HG03571 (cell line): ENCODE measurements around the gene OR8J3.
"Not testable (repeated sequence)": the region's sequence is repeated elsewhere in the genome, so short reads cannot be mapped to it uniquely, and the experiment has no call there.

ENCODE experiments used
- ATAC-seq: cut with Tn5 transposase; IDR thresholded peaks from one replicate; pipeline ENCODE4 v1.9.1; 2021; ENCODE audit not compliant: unreplicated experiment

Gene OR8J3

DNA sequence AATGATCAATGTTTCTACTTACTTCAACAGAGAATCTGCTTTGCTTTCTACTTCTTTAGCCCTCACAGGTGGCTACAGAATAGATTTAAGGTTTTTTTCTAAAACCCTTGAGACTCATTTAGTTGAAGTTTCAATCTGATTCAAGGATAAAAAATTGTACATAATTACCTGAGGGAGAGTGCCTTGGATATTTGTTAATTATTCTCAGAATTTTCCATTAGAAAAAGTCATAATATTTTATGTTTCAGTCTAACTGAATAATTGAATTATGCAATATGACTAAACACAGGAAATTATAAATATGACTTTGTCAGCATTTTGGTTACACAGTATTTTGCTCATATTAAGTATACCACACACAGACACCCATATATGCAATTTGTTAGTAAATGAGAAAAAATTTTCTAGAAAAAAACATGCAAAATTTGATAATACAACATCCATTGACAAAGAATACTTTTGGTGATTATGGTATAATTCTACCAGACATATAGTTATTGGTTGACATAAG is at the start of gene OR8J3:
OR8J3 (minus strand) TSS at position 51 of the 511 bp plus-strand sequence. CDS start 2,483 bp downstream, outside the sequence.
- no peak for ATAC-seq

- ATAC-seq = no peak
Observed at GRCh38 chr11:56188602-56189001, 48.6 kb upstream of the OR8J3 start.

- ATAC-seq = no peak
Observed at GRCh38 chr11:56183459-56183858, 43.5 kb upstream of the OR8J3 start.

DNA sequence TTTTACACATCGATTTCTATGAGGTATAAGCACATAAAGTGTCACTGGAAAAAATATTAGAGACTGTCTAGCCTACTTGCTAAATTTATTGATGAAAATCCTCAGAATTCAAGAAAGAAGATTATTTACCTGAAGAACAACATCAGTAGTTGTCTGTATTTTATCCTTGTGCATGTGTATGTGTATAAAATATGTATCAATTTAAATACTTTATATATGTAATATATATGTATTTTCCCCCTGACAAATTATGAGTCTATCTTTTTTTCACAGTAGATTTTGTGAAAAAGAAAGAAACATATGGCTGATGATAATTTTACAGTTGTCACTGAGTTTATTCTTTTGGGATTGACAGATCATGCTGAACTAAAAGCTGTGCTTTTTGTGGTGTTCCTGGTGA is 36.3 kb upstream of the OR8J3 start, which contains the start of gene OR5J2:
OR5J2 (plus strand) TSS at position 301 of the 400 bp plus-strand sequence; CDS start at position 301, 0 bp downstream.
- no peak for ATAC-seq

- no peak for ATAC-seq
Observed at GRCh38 chr11:56172256-56172830, 32.3 kb upstream of the OR8J3 start.

DNA sequence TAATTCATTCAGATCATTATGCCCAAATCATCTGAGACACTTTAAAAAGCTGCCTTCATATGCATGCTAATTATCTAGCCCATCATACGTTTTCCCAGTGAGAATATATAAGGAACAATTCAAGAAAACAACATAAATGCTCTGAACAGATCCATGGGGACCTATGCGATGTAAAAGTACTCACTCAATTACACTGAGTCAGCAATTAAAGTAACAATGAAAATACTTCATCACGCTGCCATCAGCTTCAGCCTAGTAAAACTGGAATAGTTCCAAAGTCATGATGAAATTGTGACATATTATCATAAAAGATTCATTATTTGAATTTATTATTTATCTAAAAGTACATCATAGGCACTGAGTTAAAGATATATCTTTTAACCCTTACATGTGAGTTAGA is 23.8 kb upstream of the OR8J3 start:
- no peak for ATAC-seq

DNA sequence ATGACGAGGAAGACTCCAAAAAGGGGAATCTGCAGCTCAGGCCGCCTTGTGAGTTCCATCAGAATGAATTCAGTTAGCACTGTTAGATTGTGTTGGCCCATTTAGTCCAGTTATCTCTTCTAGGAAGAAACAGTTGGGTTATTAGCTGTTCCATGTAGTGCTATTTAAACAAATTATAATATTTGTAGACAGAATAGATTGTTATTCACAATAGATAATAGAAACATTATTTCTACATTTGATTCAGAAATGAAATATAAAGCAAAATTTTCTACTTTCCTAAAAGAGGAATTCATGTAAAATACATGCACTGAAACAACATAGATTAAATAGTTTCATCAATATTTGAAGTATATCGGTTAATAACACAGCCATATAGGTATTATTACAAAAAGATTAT is 20.2 kb upstream of the OR8J3 start, which contains the start of gene OR8K5:
OR8K5 (minus strand) TSS at position 101 of the 400 bp plus-strand sequence; CDS start at position 101, 0 bp downstream.
- ATAC-seq = no peak

DNA sequence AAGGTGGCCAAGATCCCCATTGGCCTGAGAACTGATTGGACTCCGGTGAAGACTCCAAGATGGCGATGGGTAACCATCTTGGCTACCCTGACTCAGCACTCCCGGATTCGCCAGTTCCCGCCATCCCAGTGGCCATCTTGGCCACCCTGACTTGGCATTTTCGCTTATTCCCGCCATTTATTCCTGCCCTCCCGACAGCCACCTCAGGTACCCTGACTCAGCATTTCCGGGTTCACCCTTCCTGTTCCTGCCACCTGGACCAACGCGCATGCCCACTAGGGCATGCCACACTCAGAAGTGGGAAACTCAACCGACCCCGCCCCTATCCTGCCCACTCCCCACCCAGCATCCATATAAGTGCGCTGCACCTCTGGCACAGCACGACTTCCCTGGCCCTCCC is 12.3 kb upstream of the OR8J3 start:
- no peak for ATAC-seq

DNA sequence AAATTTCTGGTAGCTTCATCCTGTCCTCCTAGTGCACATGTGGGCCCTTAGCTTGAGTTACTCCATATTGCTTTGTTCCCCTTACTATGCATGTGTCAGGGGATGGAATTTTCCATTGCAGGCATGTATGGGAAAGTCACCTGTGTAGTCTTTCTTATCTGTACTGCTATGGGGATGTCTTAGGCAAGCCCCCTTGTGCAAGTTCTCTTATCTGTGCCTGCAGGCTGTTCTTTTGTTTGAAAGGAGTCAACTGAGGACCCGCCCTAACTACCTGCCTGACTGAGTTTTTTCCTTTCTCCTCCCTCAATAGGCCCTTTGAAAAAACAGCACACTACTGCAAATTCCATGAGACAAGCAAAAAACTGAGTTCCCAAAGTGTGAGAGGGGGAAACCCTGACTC is 11.4 kb upstream of the OR8J3 start:
- no peak for ATAC-seq

GRCh38 chr11:56143681-56144080 is 3.7 kb upstream of the OR8J3 start:
- ATAC-seq = not testable (repeated sequence)

GRCh38 chr11:56122073-56122472 is 17.9 kb downstream of the OR8J3 start, which contains the start of gene OR8H3:
Gene OR8H3, plus strand, starts transcription at chr11:56122373. Its CDS starts 0 bp downstream, at chr11:56122373.
- no peak for ATAC-seq

- no peak for ATAC-seq
Observed at GRCh38 chr11:56103210-56103737, 36.7 kb downstream of the OR8J3 start, which contains the start of gene OR8H2. Gene OR8H2, plus strand, starts transcription at chr11:56103687. Its CDS starts 1,356 bp downstream, at chr11:56105043.

GRCh38 chr11:56093008-56093407 is 47.0 kb downstream of the OR8J3 start, which contains the start of gene OR8I2:
Gene OR8I2, plus strand, starts transcription at chr11:56093308. Its CDS starts 0 bp downstream, at chr11:56093308.
- no peak for ATAC-seq

- no peak for ATAC-seq
Observed at GRCh38 chr11:56089697-56090096, 50.3 kb downstream of the OR8J3 start.
